Embryonic facial prominence (tissue), 1 donor: Measurements from ENCODE around the gene CNDP2.

Experiments used
- DNase-seq: peaks from one replicate; pipeline ENCODE4 v3.0.0-alpha.2; 2016; ENCODE audit errors: extremely low spot score

CNDP2 gene

DNA sequence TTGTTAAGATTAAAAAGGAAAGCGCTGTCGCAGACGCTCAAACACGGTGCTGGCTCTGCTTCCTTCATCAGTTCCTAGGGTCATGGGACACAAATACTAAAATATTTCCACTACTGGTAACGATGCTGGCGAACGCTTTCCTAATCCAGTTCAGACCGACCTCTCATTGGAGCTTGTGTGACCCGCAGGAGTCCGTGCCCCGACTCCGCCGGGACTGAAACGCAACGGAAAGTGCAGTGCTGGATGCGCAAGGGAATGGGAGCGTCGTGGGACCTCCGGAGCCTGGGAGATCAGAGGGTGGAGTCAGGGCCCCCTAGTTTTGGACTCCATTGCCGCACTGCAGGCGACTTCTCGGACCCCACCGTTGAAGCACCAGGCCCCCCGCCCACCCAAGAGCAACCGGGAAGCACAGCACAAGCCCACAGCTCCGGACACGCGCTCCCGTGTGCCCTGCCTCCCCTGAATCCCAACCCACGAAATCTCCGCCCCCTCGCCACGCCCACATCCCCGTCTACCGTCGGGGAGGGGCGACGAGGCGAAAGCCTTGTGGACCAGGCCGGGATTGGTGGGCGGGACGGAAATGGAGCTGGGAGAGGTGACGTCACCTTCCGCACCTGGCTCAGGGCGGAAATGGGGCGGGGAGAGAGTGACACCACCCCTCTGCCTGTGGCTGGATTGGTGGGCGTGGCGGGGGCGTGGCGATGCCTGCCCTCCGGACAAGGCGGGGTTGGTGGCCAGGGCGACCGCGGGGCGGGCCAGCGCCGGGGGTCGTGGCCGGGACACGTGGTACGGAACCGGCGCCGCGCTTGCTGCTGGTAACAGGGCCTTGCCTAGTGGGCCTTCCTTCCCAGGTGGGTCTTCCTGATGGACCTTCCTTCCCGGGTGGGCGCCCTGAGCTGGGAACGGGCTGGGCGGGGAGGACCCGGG is at the start of gene CNDP2:
Gene CNDP2, plus strand, starts transcription at position 783 of the 927 bp plus-strand sequence. CDS start 3,611 bp downstream, outside the sequence.
- peak; percentile 94 for DNase-seq

DNA sequence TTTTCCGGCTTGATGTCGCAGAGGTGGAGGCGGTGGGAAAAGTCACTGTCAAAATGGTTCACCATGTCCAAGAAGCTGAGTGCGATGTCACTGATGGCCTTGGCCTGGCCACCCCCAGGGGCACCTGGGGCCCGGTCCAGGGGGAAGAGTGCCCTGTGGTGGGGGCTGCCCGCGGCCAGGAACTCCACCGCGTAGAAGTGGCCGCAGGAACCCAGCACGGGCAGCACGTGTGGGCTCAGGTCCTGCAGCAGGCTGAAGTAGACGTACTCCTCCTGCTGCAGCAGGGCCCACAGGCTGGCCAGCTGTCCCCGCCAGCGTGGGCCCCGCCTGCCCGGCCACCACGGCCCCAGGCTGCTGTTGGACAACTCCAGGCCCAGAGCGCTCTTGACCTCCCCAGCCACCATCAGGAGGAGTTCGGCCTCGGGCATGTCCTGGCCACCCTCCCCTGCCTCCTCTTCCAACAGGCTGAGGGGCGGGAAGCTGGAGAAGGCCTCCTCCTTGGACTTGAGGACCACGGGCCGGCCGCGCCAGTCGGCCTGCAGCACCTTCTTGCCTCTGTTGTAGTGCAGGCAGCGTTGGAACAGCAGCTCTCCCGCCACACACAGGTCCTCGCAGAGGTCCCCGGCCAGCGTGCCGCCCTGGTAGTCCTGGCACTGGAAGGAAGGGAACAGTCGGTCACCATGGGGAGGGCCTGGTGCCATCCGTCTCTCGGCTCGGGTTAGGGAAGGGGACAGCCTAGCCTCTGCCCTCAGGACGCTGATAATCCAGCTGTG is 49.3 kb upstream of the CNDP2 start:
- DNase-seq, result no peak

DNA sequence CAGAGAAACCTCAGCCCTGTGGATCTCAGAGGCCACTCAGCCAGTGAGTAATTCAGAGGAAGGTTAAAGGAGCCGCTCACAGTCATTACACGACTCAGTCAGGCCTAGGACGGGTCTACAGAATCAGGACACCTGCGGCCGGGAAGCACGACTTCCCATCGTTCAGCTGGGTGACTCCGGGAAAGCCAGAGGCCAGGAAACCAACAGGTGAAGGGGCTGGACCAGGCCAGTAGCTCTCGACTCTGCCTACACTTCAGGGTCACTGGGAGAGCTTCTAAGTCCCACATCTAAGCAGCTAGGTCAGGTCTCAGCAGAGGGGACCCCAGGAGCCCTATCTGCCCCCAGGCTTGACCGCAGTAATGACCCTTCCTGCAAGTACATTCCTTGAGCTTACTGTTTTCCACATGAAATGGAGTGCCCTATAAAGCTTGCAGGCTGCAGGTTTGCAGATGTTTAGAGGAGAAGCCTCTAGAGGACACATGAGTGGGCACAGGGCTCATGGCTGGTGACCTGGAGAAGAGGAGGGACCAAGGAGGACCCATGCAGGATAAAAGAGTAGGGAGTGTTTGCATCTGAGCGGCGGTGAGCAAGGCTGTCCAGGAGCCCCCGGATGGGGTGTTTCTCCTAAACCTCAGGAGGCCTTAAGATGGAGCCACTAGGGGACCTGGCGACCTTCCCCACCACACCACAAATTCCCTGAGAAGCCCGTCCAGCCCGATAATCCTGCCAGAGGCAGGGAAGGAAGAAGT is 48.6 kb upstream of the CNDP2 start:
- no peak for DNase-seq

DNA sequence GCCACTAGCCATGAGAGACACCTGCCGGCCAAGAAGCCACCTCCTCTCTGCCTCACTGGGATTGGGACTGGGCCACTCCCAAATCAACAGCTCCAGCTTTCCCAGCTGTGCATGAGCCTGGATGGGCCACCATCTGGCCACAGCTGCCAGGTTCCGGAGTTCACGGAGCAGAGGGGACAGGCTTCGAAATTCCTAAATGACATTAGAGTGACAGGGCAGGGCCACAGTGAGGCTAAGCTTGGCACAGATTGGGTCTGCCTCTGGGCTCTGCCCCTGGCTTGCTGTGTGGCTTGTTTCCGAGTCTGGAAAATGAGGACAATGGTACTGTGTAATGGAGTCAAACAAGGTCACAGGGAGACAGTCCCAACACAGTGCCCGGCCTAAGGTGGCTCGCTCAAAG is 45.5 kb upstream of the CNDP2 start:
- no peak for DNase-seq

DNA sequence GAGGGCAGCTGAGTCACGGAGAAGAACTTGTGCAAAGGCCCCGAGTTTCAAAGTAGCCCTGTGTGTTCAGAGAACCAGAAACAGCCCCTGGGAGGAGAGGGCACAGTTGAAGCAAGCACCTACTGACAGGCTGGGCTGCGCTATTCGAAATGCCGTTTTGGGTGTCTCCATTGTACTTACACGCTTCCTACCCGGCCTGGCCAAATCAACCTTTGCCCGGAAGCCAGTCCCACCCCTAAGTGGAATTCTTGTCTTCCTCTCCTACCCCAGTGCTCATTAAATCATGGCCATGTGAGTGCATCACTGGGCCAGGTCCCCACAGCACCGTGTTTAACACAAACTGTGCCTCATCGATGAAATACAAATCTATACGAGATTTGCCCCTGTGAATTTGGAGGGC is 45.0 kb upstream of the CNDP2 start:
- DNase-seq, result no peak

DNA sequence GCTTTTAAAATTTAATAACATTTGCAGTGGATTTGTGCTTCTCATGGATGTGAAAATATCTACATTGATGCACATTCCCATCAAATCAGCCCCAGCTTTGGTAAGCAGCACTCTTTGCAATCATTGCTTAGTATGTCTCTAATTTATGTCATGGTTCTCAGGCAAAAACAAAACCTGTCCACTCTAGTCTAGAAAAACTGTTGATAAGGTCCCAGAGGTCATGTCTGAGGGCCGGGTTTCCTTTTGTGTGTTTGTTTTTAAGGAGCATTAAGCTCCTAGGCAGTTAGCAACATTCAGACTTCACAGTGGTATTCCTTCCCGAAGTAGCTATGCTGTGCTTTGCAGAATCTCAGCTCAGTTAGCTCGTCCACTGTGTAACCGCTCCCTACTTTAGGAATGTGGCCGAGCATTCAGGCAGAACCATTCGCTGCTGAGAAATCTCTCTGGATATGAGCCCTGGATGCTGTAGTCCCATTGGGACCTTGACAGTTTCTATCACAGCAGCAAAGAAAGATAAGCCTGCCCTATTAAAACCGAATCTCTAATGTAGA is 43.1 kb upstream of the CNDP2 start:
- no peak for DNase-seq

DNA sequence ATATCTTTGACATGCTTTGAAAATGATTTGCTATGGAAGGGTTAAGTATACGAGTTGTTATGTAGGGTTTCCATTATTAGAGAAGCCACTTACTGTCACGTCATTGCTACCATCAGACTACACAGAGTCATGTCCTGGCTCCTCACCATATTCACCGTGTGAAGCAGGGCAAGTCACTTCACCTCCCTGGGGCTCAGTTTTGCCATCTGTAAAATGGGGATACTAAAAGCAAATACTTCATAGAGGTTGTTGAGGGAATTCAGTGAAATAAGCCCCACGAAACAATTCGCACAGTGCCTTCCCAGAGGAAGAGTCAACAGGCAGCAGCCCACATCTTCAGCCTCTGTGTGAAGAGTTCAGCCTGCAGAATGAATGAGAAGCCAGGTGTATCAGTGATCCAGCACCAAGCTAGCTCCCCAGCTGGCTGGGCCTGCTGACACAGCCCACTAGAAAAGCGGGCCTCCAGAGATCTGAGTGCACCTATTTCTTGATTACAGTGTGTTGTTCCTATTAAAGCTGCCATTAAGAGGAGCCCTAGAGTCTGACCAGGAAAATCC is 42.4 kb upstream of the CNDP2 start:
- DNase-seq, result no peak

DNA sequence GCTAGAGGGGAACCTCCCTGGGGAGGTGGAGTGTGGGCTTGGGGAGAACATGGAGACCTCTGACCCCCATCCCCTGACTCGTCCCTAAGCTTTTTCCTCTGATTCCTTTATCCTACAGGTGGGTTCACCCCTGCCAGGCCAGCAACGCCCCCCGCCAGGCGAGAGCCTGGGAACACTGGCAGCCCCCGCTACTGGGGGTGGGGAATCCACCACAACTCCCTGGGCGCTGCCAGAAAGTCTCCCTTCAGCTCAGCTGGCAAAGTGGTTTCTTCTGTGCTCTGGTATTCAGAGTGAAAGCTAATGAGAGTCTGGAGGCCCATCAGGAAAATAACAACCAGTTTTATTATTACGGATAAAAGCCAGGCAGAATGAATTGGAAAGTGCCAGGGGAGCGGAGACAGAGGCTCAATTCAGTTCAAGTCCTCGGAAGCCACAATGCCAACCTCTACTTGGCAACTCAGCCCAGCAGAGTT is 41.8 kb upstream of the CNDP2 start:
- DNase-seq, result no peak

DNA sequence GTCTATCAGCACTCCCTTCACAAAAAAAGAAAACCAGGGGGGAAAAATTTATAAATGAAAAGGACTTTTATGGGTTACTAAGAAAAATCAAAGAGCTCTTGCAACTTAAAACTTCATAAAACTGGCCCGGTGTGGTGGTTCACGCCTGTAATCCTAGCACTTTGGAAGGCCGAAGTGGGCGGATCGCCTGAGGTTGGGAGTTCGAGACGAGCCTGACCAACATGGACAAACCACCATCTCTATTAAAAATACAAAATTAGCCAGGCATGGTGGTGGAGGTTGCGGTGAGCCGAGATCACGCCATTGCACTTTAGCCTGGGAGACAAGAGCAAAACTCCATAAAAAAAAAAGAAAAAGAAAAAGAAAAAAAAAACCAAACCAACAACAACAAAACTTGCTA is 40.8 kb upstream of the CNDP2 start:
- DNase-seq, result no peak

DNA sequence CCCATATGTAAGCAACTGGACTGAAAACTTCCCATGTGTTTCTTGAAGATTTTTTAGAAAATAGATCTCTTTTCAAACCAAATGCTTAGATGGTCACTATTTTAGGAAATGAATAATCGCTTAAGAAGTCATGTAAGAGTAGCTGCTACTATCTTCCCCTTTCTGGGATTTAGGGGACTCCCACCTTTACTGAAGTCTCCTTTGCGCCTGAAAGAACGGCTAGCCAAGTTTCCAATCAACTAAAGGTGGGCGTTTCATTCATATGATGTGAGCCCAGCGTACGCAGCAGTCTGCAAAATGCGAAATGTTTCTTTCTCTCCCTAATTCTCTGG is 40.2 kb upstream of the CNDP2 start:
- DNase-seq, result no peak

DNA sequence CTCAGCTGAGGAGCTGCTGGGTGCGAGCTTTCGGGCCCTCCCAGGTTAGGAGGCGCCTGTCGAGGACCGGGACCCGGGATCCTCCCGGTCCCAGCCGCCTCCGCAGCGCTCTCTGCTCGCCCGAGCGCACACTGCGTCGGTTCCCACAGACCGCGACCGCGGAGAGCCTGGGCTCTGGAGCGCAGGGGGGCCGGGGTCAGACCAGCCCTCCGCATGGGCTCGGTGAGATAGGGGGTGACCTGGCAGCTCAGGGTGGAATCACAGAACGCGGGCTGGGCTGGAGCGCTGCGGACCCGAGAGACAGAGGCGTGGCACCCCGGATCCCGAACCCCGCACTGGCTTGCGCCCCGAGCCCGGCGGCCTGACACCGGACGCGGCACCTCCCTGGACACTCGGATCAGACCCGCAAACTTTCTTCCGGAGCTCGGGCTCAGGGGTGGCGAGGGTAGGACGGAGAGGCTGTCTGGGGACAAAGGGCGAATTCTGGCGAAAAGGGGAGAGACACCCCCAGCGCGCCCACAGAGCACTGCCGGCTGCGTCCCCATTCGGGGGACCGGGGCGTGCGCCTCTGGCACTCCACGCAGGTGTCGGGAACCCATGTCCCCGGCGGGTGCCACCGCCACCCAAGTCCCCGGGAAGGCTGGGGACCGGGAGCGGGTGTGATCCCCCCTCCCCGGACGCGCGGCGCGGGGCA is 39.7 kb upstream of the CNDP2 start:
- no peak for DNase-seq

DNA sequence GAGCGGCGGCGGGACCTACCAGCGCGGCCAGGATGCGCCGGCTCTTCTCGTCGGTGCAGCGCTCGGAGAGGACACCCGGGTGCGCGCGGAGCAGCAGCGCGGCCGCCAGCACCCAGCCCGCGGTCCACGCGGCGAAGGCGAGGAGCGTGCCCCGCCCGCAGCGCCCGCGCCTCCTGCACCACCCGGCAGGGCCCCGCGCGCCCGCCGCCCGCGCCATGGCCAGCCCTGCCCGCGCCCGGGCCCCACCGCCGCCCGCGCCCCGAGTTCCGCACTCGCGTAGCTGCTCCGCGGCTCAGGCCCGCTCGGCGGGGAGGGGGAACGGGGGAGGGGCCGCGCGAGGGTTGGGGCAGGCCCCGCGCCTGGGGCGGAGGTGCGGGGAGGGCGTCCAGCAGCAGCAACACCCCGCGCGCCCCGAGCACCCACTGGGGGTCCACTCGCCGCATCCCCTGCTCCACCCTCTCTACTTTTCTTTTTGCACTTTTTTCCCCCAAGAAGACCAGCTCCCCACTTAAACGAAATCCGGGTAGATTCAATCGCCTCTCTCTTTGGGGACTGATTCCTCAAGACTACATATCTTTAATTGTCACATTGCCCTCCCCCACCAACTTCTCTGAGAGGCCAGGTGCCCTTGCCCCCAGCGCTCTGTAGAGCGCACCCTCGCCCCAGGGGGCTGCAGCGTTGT is 39.0 kb upstream of the CNDP2 start, which contains the start of gene DIPK1C:
Gene DIPK1C, minus strand, starts transcription at position 266 of the 682 bp plus-strand sequence. Its CDS starts 49 bp downstream, at position 217.
- no peak for DNase-seq

DNA sequence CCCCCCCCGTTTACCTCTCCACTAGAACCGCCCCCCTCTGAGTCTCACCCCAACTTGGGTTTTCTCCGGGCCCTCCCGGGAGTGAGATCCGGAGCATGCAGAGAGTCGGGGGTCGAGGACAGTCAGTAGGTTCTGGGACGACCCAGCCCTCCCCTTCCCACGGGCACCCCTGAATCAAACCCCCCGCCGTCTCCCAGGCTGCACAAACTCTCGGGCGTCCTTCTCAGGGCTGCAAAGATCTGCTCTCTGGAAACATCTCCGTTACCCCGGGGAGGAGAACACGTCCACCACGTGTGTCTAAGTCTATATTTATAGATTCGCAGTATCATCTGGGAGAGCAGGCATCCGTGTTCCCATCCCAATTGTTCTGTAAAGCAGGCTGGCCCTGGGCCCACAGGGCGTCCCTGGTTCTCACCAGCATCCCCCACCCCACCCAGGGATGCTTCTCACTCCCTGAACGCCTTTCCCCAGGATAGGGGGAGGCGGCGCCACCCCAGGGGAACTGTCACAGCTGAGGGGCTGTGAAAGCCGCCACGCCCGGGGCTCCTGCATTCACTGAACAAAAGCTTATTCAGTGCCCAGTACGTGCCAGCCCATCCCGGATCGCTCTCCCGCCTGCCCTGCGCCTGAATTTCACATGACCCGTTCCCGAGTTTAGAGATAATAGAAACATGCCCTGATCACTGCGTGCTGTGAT is 38.3 kb upstream of the CNDP2 start:
- no peak for DNase-seq

DNA sequence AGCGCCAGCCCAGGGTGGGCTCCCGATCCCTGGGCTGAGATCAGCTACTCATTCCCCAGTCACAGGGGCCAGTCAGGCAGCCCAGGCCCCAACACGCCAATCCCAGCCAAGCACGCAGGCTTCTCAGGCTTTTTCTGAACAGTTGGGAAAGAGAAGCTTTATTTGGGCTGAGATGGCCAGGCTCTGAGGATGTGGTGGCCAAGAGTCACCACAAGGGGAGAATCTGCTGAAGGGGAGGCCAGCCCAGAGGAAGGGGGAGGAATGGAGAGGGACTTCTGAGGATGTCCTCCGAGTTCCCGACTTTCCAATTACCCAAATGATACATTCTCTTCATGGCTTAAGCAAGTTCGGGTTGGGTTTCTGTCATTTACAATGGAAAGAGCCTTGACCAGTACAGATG is 36.3 kb upstream of the CNDP2 start:
- no peak for DNase-seq

DNA sequence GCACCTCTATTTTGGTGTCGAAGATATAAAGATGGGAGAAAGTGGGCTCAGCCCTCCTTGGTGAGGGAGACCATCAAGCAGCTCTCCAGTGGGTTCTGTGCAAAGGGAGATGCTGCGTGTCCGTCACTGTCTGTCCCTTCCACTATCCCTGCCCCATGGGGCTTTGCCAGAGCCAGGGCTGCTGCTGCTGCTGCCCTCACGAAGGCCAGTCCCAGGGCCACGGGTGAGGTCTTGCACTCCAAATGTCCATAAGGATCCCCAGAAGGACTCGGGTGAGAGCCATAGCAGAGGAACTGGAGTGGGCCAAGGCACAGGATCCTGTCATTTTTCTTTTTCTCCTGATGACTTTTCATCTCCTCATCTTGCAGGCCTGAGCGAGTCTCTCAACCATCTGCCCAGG is 35.3 kb upstream of the CNDP2 start:
- DNase-seq, result no peak

DNA sequence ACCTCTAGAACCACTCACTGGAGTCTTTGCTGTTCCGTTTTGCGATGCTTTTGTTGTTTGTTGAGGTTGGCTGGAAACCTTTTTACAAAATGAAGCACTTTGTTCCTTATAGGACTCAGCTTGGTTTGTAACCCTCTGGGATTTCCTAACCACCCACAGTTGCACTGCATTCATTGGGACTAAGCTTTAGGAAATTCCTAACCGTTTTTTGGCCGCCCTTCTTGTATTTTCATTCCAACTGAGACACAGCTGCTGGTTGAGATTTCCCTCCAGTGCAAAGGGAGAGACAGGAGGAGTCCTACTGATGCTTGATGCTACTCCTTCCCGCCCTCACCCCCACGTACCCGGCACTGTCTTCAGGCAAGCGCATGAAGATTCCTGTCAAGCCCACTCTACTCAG is 32.9 kb upstream of the CNDP2 start:
- no peak for DNase-seq

DNA sequence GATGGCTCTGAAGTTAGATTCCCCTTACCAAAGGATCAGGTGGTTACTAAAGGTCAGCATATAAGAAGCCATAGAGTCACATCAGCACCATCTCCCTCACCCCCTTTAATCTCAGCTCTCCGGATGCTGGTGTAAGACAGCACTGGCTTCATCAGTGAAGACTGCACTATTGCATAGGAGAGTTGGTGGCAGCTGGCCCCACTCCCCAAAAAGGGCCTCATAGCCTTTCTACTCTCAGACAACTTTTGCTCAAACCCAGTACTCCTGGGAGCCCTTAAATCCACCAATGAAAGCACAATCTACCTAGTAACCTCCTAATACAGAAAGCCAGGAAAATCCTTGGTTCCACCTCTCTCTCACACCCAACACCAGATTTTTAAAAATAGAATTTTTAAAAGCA is 32.2 kb upstream of the CNDP2 start:
- DNase-seq, result no peak

DNA sequence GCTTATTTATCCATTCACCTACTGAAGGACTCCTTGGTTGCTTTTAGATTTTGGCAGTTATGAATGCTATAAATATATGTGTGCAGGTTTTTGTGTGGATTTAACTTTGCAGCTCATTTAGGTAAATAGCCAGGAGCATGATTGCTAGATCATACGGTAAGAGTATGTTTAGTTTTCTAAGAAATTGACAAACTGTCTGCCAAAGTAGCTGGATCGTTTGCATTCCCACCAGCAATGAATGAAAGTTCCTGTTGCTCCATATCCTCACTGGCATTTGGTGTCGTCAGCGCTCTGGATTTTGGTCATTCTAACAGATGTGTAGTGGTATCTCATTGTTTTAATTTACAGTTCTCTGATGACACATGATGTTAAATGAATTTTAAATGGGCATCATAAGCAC is 30.4 kb upstream of the CNDP2 start:
- DNase-seq, result no peak

DNA sequence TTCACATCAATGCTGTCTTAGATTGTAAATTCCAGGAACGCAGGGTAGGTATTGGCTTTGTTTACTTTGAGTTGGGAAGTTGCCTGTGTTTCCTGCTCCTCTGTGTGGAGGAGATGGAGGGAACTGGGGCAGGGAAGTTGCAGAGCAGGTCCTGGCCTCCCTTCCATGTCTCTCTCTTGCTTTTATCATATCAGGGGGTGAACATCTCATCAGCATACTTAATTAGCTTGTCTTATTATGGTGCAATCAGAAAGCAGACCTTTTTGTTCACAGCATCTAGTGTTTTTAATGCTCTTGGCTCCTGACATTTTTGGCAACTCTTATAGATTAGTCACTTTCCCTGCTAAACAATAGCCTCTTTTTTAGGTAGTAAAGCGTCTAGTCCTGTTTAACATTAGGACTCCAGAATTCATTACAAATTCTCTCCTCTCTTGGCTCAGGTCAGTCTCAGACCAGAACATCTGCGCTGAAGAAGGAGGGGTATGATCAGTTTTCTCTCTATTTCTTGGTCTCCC is 27.6 kb upstream of the CNDP2 start:
- DNase-seq, result no peak
